OCI-LY1 (cell line): Measurements from ENCODE around the gene SLC4A5.

Experiments used
- H2AFZ ChIP-seq: fragments of 200-600 bp; sonication (generic), shearing (Covaris generic); 2 replicates; pipeline ENCODE4 v1.6.0; 2014; ENCODE audit warnings: antibody characterized with exemption, mild to moderate bottlenecking, low read length
- H3F3A ChIP-seq: fragments of 200-600 bp; sonication (generic), shearing (Covaris generic); 2 replicates; pipeline ENCODE4 v1.6.0; 2014; ENCODE audit warnings: mild to moderate bottlenecking, antibody characterized with exemption, low read length, moderate library complexity; ENCODE audit not compliant: insufficient read depth
- H3K27ac ChIP-seq: fragments of 200-600 bp; sonication (generic); 2 replicates; pipeline ENCODE4 v1.5.1; 2014; ENCODE audit warnings: low read length, mixed run types, mild to moderate bottlenecking, low read depth; ENCODE audit not compliant: poor library complexity, severe bottlenecking
- H3K27me3 ChIP-seq: fragments of 200-600 bp; sonication (generic); 2 replicates; pipeline ENCODE4 v1.6.0; 2014; ENCODE audit warnings: antibody characterized with exemption, mild to moderate bottlenecking, low read length, moderate library complexity; ENCODE audit not compliant: insufficient read depth
- H3K36me3 ChIP-seq: fragments of 200-600 bp; sonication (generic); 2 replicates; pipeline ENCODE4 v1.6.1; 2014; ENCODE audit warnings: mild to moderate bottlenecking, antibody characterized with exemption, low read length, moderate library complexity, mixed read lengths; ENCODE audit not compliant: insufficient read depth
- H3K4me1 ChIP-seq: fragments of 200-600 bp; sonication (generic); 2 replicates; pipeline ENCODE4 v1.5.1; 2014; ENCODE audit warnings: mild to moderate bottlenecking, low read length, moderate library complexity; ENCODE audit not compliant: insufficient read depth, severe bottlenecking
- H3K4me2 ChIP-seq: fragments of 200-600 bp; sonication (generic), shearing (Covaris generic); 2 replicates; pipeline ENCODE4 v1.6.1; 2014; ENCODE audit warnings: low read length
- H3K4me3 ChIP-seq: fragments of 200-600 bp; sonication (generic); 2 replicates; pipeline ENCODE4 v1.5.1; 2014; ENCODE audit warnings: low read length, low read depth, mild to moderate bottlenecking, mixed read lengths; ENCODE audit not compliant: poor library complexity, severe bottlenecking
- H3K79me2 ChIP-seq: fragments of 200-600 bp; shearing (Covaris generic); 2 replicates; pipeline ENCODE4 v1.6.1; 2016; ENCODE audit warnings: mixed run types, low read length, mixed read lengths; ENCODE audit not compliant: insufficient read depth
- H3K9ac ChIP-seq: fragments of 200-600 bp; sonication (generic), shearing (Covaris generic); 2 replicates; pipeline ENCODE4 v1.6.1; 2014; ENCODE audit warnings: mild to moderate bottlenecking, low read length, mixed read lengths
- H3K9me2 ChIP-seq: fragments of 200-600 bp; sonication (generic), shearing (Covaris generic); 2 replicates; pipeline ENCODE4 v1.6.1; 2014; ENCODE audit warnings: low read depth, mild to moderate bottlenecking, low read length, mixed read lengths
- H3K9me3 ChIP-seq: fragments of 200-600 bp; shearing (Covaris generic); 2 replicates; pipeline ENCODE4 v1.6.1; 2014; ENCODE audit warnings: low read length, mixed read lengths
- H4K20me1 ChIP-seq: fragments of 200-600 bp; sonication (generic), shearing (Covaris generic); 2 replicates; pipeline ENCODE4 v1.6.0; 2016; ENCODE audit warnings: mild to moderate bottlenecking, low read length; ENCODE audit not compliant: insufficient read depth
- CTCF ChIP-seq: fragments of 200-600 bp; sonication (generic), shearing (Covaris generic); IDR thresholded peaks from 2 replicates; pipeline ENCODE4 v1.5.1; 2017; ENCODE audit warnings: mild to moderate bottlenecking, antibody characterized with exemption, low read length, moderate library complexity, mixed read lengths
- EZH2 ChIP-seq: fragments of 200-600 bp; sonication (generic), shearing (Covaris generic); IDR thresholded peaks from 2 replicates; pipeline ENCODE4 v1.8.0; 2017; ENCODE audit warnings: borderline replicate concordance, mixed run types, mild to moderate bottlenecking, antibody characterized with exemption, low read length, moderate library complexity, mixed read lengths

SLC4A5 gene

GRCh38 chr2:74327199-74327598, 16.0 kb downstream of the SLC4A5 start:
- TF ChIP-seq CTCF (no peak), EZH2 (no peak)
- H3F3A ChIP-seq: no peaks in the 10 kb centered on the region
- H3K79me2 ChIP-seq: no peaks in the 10 kb centered on the region
- no peak overlapping the region for H2AFZ ChIP-seq
- H3K27ac ChIP-seq: no peak overlapping the region
- H4K20me1 ChIP-seq: no peaks in the 10 kb centered on the region
- H3K36me3 ChIP-seq: no peaks in the 10 kb centered on the region
- H3K9me3 ChIP-seq: no peaks in the 10 kb centered on the region
- no peaks in the 10 kb centered on the region for H3K9me2 ChIP-seq
- H3K4me1 ChIP-seq: no peaks in the 10 kb centered on the region
- no peak overlapping the region for H3K4me2 ChIP-seq
- no peaks in the 10 kb centered on the region for H3K27me3 ChIP-seq
- H3K4me3 ChIP-seq: no peak overlapping the region
- H3K9ac ChIP-seq: no peak overlapping the region

- Histone ChIP-seq H3K4me1 (no peaks in the 10 kb centered on the region), H3K9me3 (no peaks in the 10 kb centered on the region), H3F3A (no peaks in the 10 kb centered on the region), H3K4me3 (no peak overlapping the region), H3K9me2 (no peaks in the 10 kb centered on the region), H3K27ac (no peak overlapping the region), H4K20me1 (no peaks in the 10 kb centered on the region), H3K79me2 (no peaks in the 10 kb centered on the region), H3K4me2 (no peak overlapping the region), H3K36me3 (no peaks in the 10 kb centered on the region), H2AFZ (no peak overlapping the region), H3K27me3 (no peaks in the 10 kb centered on the region), H3K9ac (no peak overlapping the region)
- TF ChIP-seq EZH2 (no peak), CTCF (no peak)
Observed at GRCh38 chr2:74325815-74326214, 17.4 kb downstream of the SLC4A5 start.

- Histone ChIP-seq H3K27me3 (no peaks in the 10 kb centered on the region), H2AFZ (no peak overlapping the region), H3K9me2 (no peaks in the 10 kb centered on the region), H3K4me2 (no peak overlapping the region), H3K4me3 (no peak overlapping the region), H3K36me3 (no peaks in the 10 kb centered on the region), H3K4me1 (no peaks in the 10 kb centered on the region), H3K9ac (no peak overlapping the region), H3K79me2 (no peaks in the 10 kb centered on the region), H3K9me3 (no peaks in the 10 kb centered on the region), H4K20me1 (no peaks in the 10 kb centered on the region), H3K27ac (no peak overlapping the region), H3F3A (no peaks in the 10 kb centered on the region)
- TF ChIP-seq CTCF (no peak), EZH2 (no peak)
Observed at GRCh38 chr2:74321737-74322136, 21.5 kb downstream of the SLC4A5 start.
